Caco-2 (cell line): ENCODE data around the gene VAX1. TPM values are rescaled to one million over a fixed set of nuclear protein-coding genes. Genes with fewer than 3 reads are reported as not detected.

Source experiments
- BruUV-seq: library from RNA; stranded (reverse); fragments of 400-500 nt; replicated peaks from 2 replicates; lab custom pipeline; 2021; lab: Mats Ljungman, UMichigan
- CTCF ChIA-PET: fragments of 300-600 bp; sonication (Branson Sonifier 250); formaldehyde crosslinking; loops from one replicate; lab custom pipeline; 2022; ENCODE audit warnings: antibody characterized with exemption; lab: Charles Lee
- POLR2A ChIA-PET: fragments of 300-600 bp; sonication (Branson Sonifier 250); formaldehyde crosslinking; loops from one replicate; lab custom pipeline; 2022; ENCODE audit warnings: antibody characterized with exemption; lab: Charles Lee
- DNase-seq, 2 experiments: peaks; one replicate each; pipeline versions ENCODE4 v3.0.0 to v3.0.0-alpha.2; 2020 to 2022
- H3K27me3 ChIP-seq: replicated peaks from 2 replicates; pipeline ENCODE4 v1.6.0; 2011; ENCODE audit warnings: low read length; ENCODE audit not compliant: control insufficient read depth, insufficient read depth
- H3K36me3 ChIP-seq: 2 replicates; pipeline ENCODE4 v1.5.1; 2011; ENCODE audit warnings: low read length; ENCODE audit not compliant: control insufficient read depth, insufficient read depth
- H3K4me1 ChIP-seq: fragments of 250-450 bp; sonication (Bioruptor Pico); 2 replicates; pipeline ENCODE4 v1.5.1; 2020; ENCODE audit warnings: mild to moderate bottlenecking
- H3K4me3 ChIP-seq: 2 replicates; pipeline ENCODE4 v1.5.1; 2011; ENCODE audit warnings: low read depth, mild to moderate bottlenecking, control low read depth, low read length
- H3K9me3 ChIP-seq: fragments of 250-450 bp; sonication (Bioruptor Pico); 2 replicates; pipeline ENCODE4 v1.5.1; 2020; ENCODE audit warnings: mild to moderate bottlenecking, moderate library complexity
- H3K27ac Mint-ChIP-seq: one replicate; pipeline ENCODE4 v1.8.0; 2022; ENCODE audit warnings: mixed read lengths; ENCODE audit not compliant: unreplicated experiment
- H3K27me3 Mint-ChIP-seq: one replicate; pipeline ENCODE4 v1.8.0; 2022; ENCODE audit warnings: mixed read lengths; ENCODE audit not compliant: insufficient read depth, unreplicated experiment
- H3K36me3 Mint-ChIP-seq: one replicate; pipeline ENCODE4 v1.8.0; 2022; ENCODE audit warnings: mild to moderate bottlenecking, mixed read lengths; ENCODE audit not compliant: insufficient read depth, unreplicated experiment
- H3K4me1 Mint-ChIP-seq: one replicate; pipeline ENCODE4 v1.8.0; 2022; ENCODE audit warnings: low read depth, mixed read lengths; ENCODE audit not compliant: unreplicated experiment
- H3K4me3 Mint-ChIP-seq: one replicate; pipeline ENCODE4 v1.8.0; 2022; ENCODE audit warnings: mild to moderate bottlenecking, moderate library complexity, mixed read lengths; ENCODE audit not compliant: unreplicated experiment
- H3K9me3 Mint-ChIP-seq: one replicate; pipeline ENCODE4 v1.8.0; 2022; ENCODE audit warnings: mixed read lengths; ENCODE audit not compliant: unreplicated experiment
- intact Hi-C: fragments of 100-400 bp; cut with micrococcal nuclease; formaldehyde crosslinking; loops from one replicate; pipeline ENCODE4 v1.10.0; 2022; ENCODE audit not compliant: unreplicated experiment
- total RNA-seq: library from RNA; stranded (reverse); gene quantifications from 2 replicates; pipeline ENCODE4 v1.2.3, GENCODE V29; 2022
- TF ChIP-seq, protein P1 (sequence below), 2 experiments: fragments of 200-600 bp in 1 of 2; IDR thresholded peaks; 1 replicate in 1 of 2; 2 replicates in 1 of 2; pipeline versions ENCODE4 v1.5.1 to v1.8.0; 2011 to 2022; ENCODE audit warnings: antibody characterized with exemption in 1 of 2, control low read depth in 1 of 2, inconsistent platforms in 1 of 2, low read depth in 1 of 2, low read length in 1 of 2, mild to moderate bottlenecking in 1 of 2, moderate library complexity in 1 of 2; ENCODE audit not compliant: insufficient read depth in 1 of 2, severe bottlenecking in 1 of 2, unreplicated experiment in 1 of 2

Gene VAX1
- total RNA-seq, 1 experiment from 2014 or later: not detected

DNA sequence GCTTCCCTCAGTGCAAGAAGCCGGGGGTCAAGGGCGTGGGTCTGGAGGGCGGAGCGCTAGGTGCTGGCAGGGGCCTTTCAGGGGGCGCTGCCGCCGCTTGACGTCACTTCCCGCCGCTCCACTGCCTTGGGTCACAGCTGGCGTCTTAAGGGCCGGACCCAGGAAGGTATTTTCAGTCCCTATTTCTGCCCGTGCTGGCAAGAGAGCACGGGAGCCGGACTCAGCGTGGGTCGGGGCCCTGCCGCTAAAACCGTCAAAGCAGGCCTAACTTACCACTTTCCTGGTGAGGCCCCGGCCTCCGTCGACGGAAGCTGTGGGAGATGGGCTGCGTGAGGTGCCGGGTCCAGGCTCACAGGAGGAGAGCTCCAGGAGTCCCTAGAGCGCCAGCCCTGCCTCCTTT lies 12.0 kb downstream of the VAX1 start:
- TF ChIP-seq, protein P1, sequence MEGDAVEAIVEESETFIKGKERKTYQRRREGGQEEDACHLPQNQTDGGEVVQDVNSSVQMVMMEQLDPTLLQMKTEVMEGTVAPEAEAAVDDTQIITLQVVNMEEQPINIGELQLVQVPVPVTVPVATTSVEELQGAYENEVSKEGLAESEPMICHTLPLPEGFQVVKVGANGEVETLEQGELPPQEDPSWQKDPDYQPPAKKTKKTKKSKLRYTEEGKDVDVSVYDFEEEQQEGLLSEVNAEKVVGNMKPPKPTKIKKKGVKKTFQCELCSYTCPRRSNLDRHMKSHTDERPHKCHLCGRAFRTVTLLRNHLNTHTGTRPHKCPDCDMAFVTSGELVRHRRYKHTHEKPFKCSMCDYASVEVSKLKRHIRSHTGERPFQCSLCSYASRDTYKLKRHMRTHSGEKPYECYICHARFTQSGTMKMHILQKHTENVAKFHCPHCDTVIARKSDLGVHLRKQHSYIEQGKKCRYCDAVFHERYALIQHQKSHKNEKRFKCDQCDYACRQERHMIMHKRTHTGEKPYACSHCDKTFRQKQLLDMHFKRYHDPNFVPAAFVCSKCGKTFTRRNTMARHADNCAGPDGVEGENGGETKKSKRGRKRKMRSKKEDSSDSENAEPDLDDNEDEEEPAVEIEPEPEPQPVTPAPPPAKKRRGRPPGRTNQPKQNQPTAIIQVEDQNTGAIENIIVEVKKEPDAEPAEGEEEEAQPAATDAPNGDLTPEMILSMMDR (IDR thresholded peaks at IDR 0.05; ENCODE audit: insufficient read depth in 1 of 2, low read depth in 1 of 2, low read length in 1 of 2, severe bottlenecking in 1 of 2, unreplicated experiment in 1 of 2): no peak
- intact Hi-C loops: no loop called here

DNA sequence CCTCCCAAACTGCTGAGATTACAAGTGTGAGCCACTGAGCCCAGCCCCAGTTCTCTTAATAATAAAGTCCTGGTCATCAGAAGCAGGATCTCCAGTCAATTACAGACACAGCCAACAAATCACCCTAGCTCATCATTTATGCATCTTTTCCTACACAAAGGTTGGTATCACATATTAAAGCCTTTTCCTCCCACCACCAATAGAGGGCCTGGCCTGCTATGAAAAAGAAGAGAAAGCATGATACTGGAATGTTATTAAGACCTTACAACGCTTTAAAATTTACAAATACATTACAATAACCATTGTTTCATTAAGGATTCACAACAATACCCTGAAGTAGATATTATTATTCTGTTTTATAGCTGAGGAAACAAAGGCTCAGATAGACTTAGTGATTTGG lies 25.9 kb downstream of the VAX1 start:
- peak in 1 of 2 experiments; percentile 14 for DNase-seq
- BruUV-seq: no TSS peak

More for the DNA sequence above, 12.0 kb downstream of the VAX1 start:
- Histone ChIP-seq H3K27me3 (no peaks in the 10 kb centered on the region), H3K4me1 (no peaks in the 10 kb centered on the region), H3K36me3 (no peaks in the 10 kb centered on the region), H3K9me3 (no peaks in the 10 kb centered on the region), H3K4me3 (no peak overlapping the region)
- H3K4me3 Mint-ChIP-seq: no peak overlapping the region
- POLR2A ChIA-PET: no interaction called here
- no TSS peak for BruUV-seq
- CTCF ChIA-PET: no interaction called here
- no peak for DNase-seq
- H3K36me3 Mint-ChIP-seq: no peaks in the 10 kb centered on the region
- peaks cover 5% of the 10 kb centered on the region for H3K4me1 Mint-ChIP-seq
- no peak overlapping the region for H3K27ac Mint-ChIP-seq
- peaks cover 17% of the 10 kb centered on the region for H3K27me3 Mint-ChIP-seq
- H3K9me3 Mint-ChIP-seq: no peaks in the 10 kb centered on the region

DNA sequence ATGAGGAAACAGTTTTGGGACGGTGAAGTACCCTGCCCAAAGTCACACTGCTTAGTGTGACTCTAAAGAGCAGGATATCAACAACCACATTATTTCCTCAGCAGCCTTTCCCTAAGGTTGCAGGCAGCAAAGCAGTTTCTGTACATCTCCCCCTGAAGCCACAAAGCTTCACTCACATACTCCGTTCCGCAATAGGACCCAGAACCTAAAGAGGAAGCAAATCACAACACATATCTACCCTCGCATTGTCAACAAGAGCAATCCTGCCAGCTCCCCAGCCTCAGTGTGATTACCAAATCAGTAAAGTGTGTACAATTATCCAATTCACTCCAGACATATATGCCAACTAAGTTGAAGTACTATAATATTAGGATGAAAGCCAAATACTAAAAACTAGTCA lies 30.8 kb downstream of the VAX1 start:
- Mint-ChIP-seq H3K4me3 (no peak overlapping the region), H3K27ac (no peak overlapping the region), H3K36me3 (no peaks in the 10 kb centered on the region), H3K27me3 (no peaks in the 10 kb centered on the region), H3K9me3 (no peaks in the 10 kb centered on the region), H3K4me1 (no peaks in the 10 kb centered on the region)
- Histone ChIP-seq H3K4me1 (no peaks in the 10 kb centered on the region), H3K27me3 (no peaks in the 10 kb centered on the region), H3K4me3 (no peak overlapping the region), H3K9me3 (no peaks in the 10 kb centered on the region), H3K36me3 (no peaks in the 10 kb centered on the region)
- ChIA-PET CTCF (no interaction called here), POLR2A (no interaction called here)
- intact Hi-C loops: no loop called here
- TF ChIP-seq, protein P1 (IDR thresholded peaks at IDR 0.05; ENCODE audit: insufficient read depth in 1 of 2, low read depth in 1 of 2, low read length in 1 of 2, severe bottlenecking in 1 of 2, unreplicated experiment in 1 of 2): no peak
- BruUV-seq: no TSS peak
- no peak for DNase-seq

More for the DNA sequence above, 25.9 kb downstream of the VAX1 start:
- Histone ChIP-seq H3K9me3 (no peaks in the 10 kb centered on the region), H3K27me3 (no peaks in the 10 kb centered on the region), H3K4me3 (no peak overlapping the region), H3K4me1 (no peaks in the 10 kb centered on the region), H3K36me3 (no peaks in the 10 kb centered on the region)
- no peak overlapping the region for H3K27ac Mint-ChIP-seq
- intact Hi-C loops: loop anchor here (1.0 to 2.0 kb wide), 2 partner anchors 53 to 63 kb away; no protein-coding TSS in a partner anchor
- no peaks in the 10 kb centered on the region for H3K9me3 Mint-ChIP-seq
- POLR2A ChIA-PET: interaction anchor here (0.5 kb wide), 1 partner anchor 370 kb away, joined by 3 read pairs; no protein-coding TSS in a partner anchor
- H3K36me3 Mint-ChIP-seq: no peaks in the 10 kb centered on the region
- TF ChIP-seq, protein P1 (IDR thresholded peaks at IDR 0.05; ENCODE audit: insufficient read depth in 1 of 2, low read depth in 1 of 2, low read length in 1 of 2, severe bottlenecking in 1 of 2, unreplicated experiment in 1 of 2): peak; percentile 38 to 76
- no peak overlapping the region for H3K4me3 Mint-ChIP-seq
- CTCF ChIA-PET: interaction anchor here (0.6 to 1.7 kb wide), 9 partner anchors 11 to 315 kb away, joined by 3 to 28 read pairs (median 4); partner anchors contain the start of gene ENO4
- peaks cover 13% of the 10 kb centered on the region for H3K27me3 Mint-ChIP-seq
- H3K4me1 Mint-ChIP-seq: no peaks in the 10 kb centered on the region
